Measurements from ENCODE around the gene PRSS57.
A peak's percentile ranks its signal among the peaks of the same experiment; 100 is the strongest.
"Not testable (repeated sequence)": the region's sequence is repeated elsewhere in the genome, so short reads cannot be mapped to it uniquely, and the experiment has no call there.

PRSS57 gene

GRCh38 chr19:737591-738093 lies 42.4 kb upstream of the PRSS57 start:
- peak; percentile 76 for TF ChIP-seq CTCF (conservative IDR thresholded peaks at IDR 0.05)
- TF ChIP-seq ZFX (IDR thresholded peaks at IDR 0.05): no peak

GRCh38 chr19:736125-736524 lies 40.9 kb upstream of the PRSS57 start:
- no peak overlapping the region for H3K27ac ChIP-seq
- no peak for TF ChIP-seq ZFX (IDR thresholded peaks at IDR 0.05)
- no peak for TF ChIP-seq CTCF (conservative IDR thresholded peaks at IDR 0.05)

More at GRCh38 chr19:737591-738093, 42.4 kb upstream of the PRSS57 start:
- H3K27ac ChIP-seq: no peak overlapping the region

GRCh38 chr19:734716-735115 lies 39.5 kb upstream of the PRSS57 start:
- H3K27ac ChIP-seq: no peak overlapping the region
- no peak for TF ChIP-seq CTCF (conservative IDR thresholded peaks at IDR 0.05)
- no peak for TF ChIP-seq ZFX (IDR thresholded peaks at IDR 0.05)

GRCh38 chr19:732148-733069 lies 37.2 kb upstream of the PRSS57 start:
- TF ChIP-seq ZFX (IDR thresholded peaks at IDR 0.05): no peak
- TF ChIP-seq CTCF (conservative IDR thresholded peaks at IDR 0.05): no peak
- H3K27ac ChIP-seq: no peak overlapping the region

GRCh38 chr19:731000-731399 lies 35.7 kb upstream of the PRSS57 start:
- H3K27ac ChIP-seq: no peak overlapping the region
- TF ChIP-seq ZFX (IDR thresholded peaks at IDR 0.05) (no peak), CTCF (conservative IDR thresholded peaks at IDR 0.05) (no peak)

GRCh38 chr19:729965-730668 lies 34.9 kb upstream of the PRSS57 start:
- no peak for TF ChIP-seq ZFX (IDR thresholded peaks at IDR 0.05)
- no peak for TF ChIP-seq CTCF (conservative IDR thresholded peaks at IDR 0.05)
- no peak overlapping the region for H3K27ac ChIP-seq

- not testable (repeated sequence) for H3K27ac ChIP-seq
Observed at GRCh38 chr19:729564-729963, 34.3 kb upstream of the PRSS57 start.

All from C4-2B (cell line).